Measurements from ENCODE around the gene DPP4. TPM values are rescaled to one million over a fixed set of nuclear protein-coding genes. Genes with fewer than 3 reads are reported as not detected.

DPP4 gene
- total and polyA plus RNA-seq, 2 experiments from 2014 or later = 1.5 to 2.8 TPM

DNA sequence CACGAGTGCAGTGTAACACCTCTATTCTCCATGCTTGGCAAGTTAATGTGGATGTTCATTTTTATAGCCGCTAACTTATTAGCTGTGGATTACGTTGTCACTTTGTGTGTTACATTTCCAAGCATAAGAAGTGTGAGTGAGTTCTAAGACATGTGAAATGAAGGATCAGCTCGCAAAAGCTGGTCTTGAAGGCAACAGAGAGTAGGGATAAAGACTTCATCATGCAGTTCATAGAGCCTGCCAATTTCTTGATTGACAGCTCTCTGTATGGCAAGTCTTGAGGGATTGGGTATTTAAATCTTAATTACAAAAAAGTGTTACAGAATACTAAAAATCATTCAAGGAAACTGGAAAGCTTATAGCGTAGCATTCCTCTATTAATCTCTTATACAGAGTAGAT lies 25.8 kb upstream of the DPP4 start:
- Mint-ChIP-seq H3K9me3 (no peaks in the 10 kb centered on the region; the same call in 2 of the 3 replicates), H3K4me3 (no peak overlapping the region), H3K36me3 (ENCODE audit: low read depth) (no peaks in the 10 kb centered on the region), H3K27ac (no peak overlapping the region), H3K27me3 (ENCODE audit: insufficient read depth, low read depth, poor library complexity) (no peaks in the 10 kb centered on the region), H3K4me1 (no peaks in the 10 kb centered on the region)
- ATAC-seq (no peak), DNase-seq (ENCODE audit: low spot score) (no peak)
- H3K4me3 ChIP-seq = no peak overlapping the region
- no peak overlapping the region for H2AFZ ChIP-seq
- H3K27me3 ChIP-seq (ENCODE audit: insufficient read depth) = no peaks in the 10 kb centered on the region
- 0 out of 2 replicates have a peak, but pooled peaks cover 3% of the 10 kb centered on the region for H4K20me1 ChIP-seq (replicated peaks; ENCODE audit: insufficient read depth)
- TF ChIP-seq, protein P1, sequence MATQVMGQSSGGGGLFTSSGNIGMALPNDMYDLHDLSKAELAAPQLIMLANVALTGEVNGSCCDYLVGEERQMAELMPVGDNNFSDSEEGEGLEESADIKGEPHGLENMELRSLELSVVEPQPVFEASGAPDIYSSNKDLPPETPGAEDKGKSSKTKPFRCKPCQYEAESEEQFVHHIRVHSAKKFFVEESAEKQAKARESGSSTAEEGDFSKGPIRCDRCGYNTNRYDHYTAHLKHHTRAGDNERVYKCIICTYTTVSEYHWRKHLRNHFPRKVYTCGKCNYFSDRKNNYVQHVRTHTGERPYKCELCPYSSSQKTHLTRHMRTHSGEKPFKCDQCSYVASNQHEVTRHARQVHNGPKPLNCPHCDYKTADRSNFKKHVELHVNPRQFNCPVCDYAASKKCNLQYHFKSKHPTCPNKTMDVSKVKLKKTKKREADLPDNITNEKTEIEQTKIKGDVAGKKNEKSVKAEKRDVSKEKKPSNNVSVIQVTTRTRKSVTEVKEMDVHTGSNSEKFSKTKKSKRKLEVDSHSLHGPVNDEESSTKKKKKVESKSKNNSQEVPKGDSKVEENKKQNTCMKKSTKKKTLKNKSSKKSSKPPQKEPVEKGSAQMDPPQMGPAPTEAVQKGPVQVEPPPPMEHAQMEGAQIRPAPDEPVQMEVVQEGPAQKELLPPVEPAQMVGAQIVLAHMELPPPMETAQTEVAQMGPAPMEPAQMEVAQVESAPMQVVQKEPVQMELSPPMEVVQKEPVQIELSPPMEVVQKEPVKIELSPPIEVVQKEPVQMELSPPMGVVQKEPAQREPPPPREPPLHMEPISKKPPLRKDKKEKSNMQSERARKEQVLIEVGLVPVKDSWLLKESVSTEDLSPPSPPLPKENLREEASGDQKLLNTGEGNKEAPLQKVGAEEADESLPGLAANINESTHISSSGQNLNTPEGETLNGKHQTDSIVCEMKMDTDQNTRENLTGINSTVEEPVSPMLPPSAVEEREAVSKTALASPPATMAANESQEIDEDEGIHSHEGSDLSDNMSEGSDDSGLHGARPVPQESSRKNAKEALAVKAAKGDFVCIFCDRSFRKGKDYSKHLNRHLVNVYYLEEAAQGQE (IDR thresholded peaks at IDR 0.05; ENCODE audit: unreplicated experiment) = no peak
- TF ChIP-seq, protein P2, sequence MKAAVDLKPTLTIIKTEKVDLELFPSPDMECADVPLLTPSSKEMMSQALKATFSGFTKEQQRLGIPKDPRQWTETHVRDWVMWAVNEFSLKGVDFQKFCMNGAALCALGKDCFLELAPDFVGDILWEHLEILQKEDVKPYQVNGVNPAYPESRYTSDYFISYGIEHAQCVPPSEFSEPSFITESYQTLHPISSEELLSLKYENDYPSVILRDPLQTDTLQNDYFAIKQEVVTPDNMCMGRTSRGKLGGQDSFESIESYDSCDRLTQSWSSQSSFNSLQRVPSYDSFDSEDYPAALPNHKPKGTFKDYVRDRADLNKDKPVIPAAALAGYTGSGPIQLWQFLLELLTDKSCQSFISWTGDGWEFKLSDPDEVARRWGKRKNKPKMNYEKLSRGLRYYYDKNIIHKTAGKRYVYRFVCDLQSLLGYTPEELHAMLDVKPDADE (IDR thresholded peaks at IDR 0.05) = no peak
- no peak for TF ChIP-seq STAT1 (IDR thresholded peaks at IDR 0.05; ENCODE audit: unreplicated experiment)
- no peaks in the 10 kb centered on the region for H3K36me3 ChIP-seq (ENCODE audit: insufficient read depth)
- H3K79me2 ChIP-seq (replicated peaks; ENCODE audit: insufficient read depth) = no peaks in the 10 kb centered on the region
- no peak overlapping the region for H3K27ac ChIP-seq (ENCODE audit: low read depth)
- no peaks in the 10 kb centered on the region for H3F3A ChIP-seq (replicated peaks; ENCODE audit: low read depth)
- H3K4me1 ChIP-seq (ENCODE audit: insufficient read depth) = no peaks in the 10 kb centered on the region
- H3K4me2 ChIP-seq = no peak overlapping the region
- no peaks in the 10 kb centered on the region for H3K9me2 ChIP-seq (ENCODE audit: insufficient read depth)

DNA sequence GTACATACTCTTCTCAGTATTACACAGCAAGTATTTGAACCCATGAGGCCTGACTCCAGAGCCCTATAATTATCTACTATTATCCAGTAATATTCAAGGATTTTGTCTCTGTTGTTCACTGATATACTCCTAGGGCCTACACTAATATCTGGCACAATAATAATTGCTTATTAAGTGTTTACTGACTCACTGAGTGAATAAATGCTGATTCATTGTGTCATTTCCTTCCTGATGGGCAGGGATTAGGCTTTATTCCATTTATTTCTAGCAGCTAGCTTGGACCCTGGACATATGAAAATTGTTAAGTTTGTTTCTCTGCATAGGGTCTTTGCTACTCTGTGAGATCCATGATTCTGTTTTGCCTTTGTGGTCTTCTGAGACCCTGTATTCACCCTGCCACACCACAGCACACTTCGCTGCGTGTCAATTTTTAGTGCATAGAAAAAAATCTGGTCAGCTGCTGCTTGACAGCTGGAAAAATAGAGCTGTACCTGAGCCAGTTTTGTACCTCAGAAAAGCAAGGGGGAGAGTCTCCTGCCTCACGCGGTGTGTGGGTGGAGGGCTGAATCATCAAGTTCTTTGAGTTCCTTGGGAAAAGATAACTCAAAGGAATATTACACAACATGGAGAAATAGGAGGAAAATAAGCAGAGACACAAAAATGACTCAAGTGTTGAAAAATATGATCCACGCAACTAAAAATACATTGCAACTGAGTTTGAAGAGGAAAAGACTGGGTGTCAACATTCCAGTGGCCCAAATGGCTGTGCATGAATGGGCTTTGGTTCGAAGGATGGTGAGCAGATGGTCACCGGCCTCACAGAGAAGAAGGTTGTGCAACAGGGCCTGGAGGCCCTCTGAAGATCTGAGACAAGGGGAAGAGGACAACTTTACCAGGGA lies 18.9 kb upstream of the DPP4 start:
- no peak for ATAC-seq
- no peaks in the 10 kb centered on the region for H3K36me3 Mint-ChIP-seq (ENCODE audit: low read depth)
- TF ChIP-seq STAT1 (IDR thresholded peaks at IDR 0.05; ENCODE audit: unreplicated experiment) = no peak
- TF ChIP-seq CREB1 (CRISPR knock-in tag; IDR thresholded peaks at IDR 0.05; ENCODE audit: low read depth) = no peak
- no peak for TF ChIP-seq ZNF114 (CRISPR knock-in tag; IDR thresholded peaks at IDR 0.05)
- no peak for TF ChIP-seq EZH2phosphoT487 (IDR thresholded peaks at IDR 0.05; ENCODE audit: unreplicated experiment)
- no peak for TF ChIP-seq JUNB (IDR thresholded peaks at IDR 0.05; ENCODE audit: unreplicated experiment)
- TF ChIP-seq ZNF331 (CRISPR knock-in tag; IDR thresholded peaks at IDR 0.05; ENCODE audit: low read depth) = no peak
- no peak for TF ChIP-seq EZH2 (IDR thresholded peaks at IDR 0.05; ENCODE audit: low read depth, unreplicated experiment)
- TF ChIP-seq, protein P2 (IDR thresholded peaks at IDR 0.05) = no peak

More for the DNA sequence above, 18.9 kb upstream of the DPP4 start:
- Histone ChIP-seq H3K27ac (ENCODE audit: low read depth) (no peak overlapping the region), H4K20me1 (replicated peaks; ENCODE audit: insufficient read depth) (no peaks in the 10 kb centered on the region), H2AFZ (peak overlapping the region; percentile 32; the same call in 1 of the 2 replicates), H3K4me2 (no peak overlapping the region), H3K36me3 (ENCODE audit: insufficient read depth) (no peaks in the 10 kb centered on the region), H3K4me1 (ENCODE audit: insufficient read depth) (no peaks in the 10 kb centered on the region), H3K4me3 (no peak overlapping the region), H3K79me2 (replicated peaks; ENCODE audit: insufficient read depth) (no peaks in the 10 kb centered on the region), H3K27me3 (ENCODE audit: insufficient read depth) (no peaks in the 10 kb centered on the region), H3F3A (replicated peaks; ENCODE audit: low read depth) (no peaks in the 10 kb centered on the region), H3K9me2 (ENCODE audit: insufficient read depth) (no peaks in the 10 kb centered on the region)
- Mint-ChIP-seq H3K4me3 (no peak overlapping the region), H3K4me1 (no peaks in the 10 kb centered on the region), H3K9me3 (no peaks in the 10 kb centered on the region), H3K27ac (no peak overlapping the region), H3K27me3 (ENCODE audit: insufficient read depth, low read depth, poor library complexity) (no peaks in the 10 kb centered on the region)
- DNase-seq (ENCODE audit: low spot score) = no peak

Data from GM23338 (cell line).